Measurements from ENCODE around the gene ZNF343. TPM values are rescaled to one million over a fixed set of nuclear protein-coding genes. Genes with fewer than 3 reads are reported as not detected.

The ZNF343 gene
- total and polyA plus RNA-seq, 2 of the 4 experiments (the other 2 are of a cell fraction), result 7.8 to 26.2 TPM

GRCh38 chr20:2516399-2516798 is 7.7 kb upstream of the ZNF343 start:
- intact Hi-C loops (cut with micrococcal nuclease) (no loop called here), in situ Hi-C loops (cut with MboI; ENCODE audit: low sequenced_read_pairs) (loop anchor here (25.0 kb wide), 1 partner anchor 321 kb away; the partner anchor contains the start of genes PCED1A and VPS16), dilution Hi-C loops (cut with HindIII; ENCODE audit: low sequenced_read_pairs, unreplicated experiment) (no loop called here)
- Histone ChIP-seq H3K9me1 (ENCODE audit: insufficient read depth, low read length) (peaks cover 24% of the 10 kb centered on the region), H3K4me2 (ENCODE audit: low read depth, low read length) (no peak overlapping the region), H3K36me3 (ENCODE audit: control insufficient read depth, insufficient read depth, low read length) (no peaks in the 10 kb centered on the region; the same call in 1 of the 2 replicates), H3K9ac (ENCODE audit: low read depth, low read length) (no peak overlapping the region), H3K4me3 (ENCODE audit: insufficient read depth, low read depth, low read length) (no peak overlapping the region), H3K18ac (ENCODE audit: low read depth, low read length) (no peak overlapping the region), H3K27me3 (ENCODE audit: control insufficient read depth, insufficient read depth, low read length) (no peaks in the 10 kb centered on the region), H4K91ac (ENCODE audit: insufficient read depth, low read depth, low read length) (no peak overlapping the region), H4K5ac (ENCODE audit: low read depth, low read length) (no peak overlapping the region), H2BK15ac (ENCODE audit: low read depth, low read length) (peak overlapping the region; percentile 7; the same call in 1 of the 3 replicates), H3K27ac (ENCODE audit: insufficient read depth, low read length) (no peak overlapping the region), H2AFZ (replicated peaks; ENCODE audit: low read length, poor library complexity) (no peak overlapping the region), H2BK120ac (ENCODE audit: low read depth, low read length) (no peak overlapping the region; the same call in 1 of the 2 replicates), H3K4me1 (ENCODE audit: control insufficient read depth, insufficient read depth, low read length) (peaks cover 6% of the 10 kb centered on the region), H3K79me1 (ENCODE audit: low read depth in 1 of 2, low read length in 2 of 2) (peaks cover 0 to 17% of the 10 kb centered on the region in 2 experiments; a peak in 2 of 4 replicates), H3K4ac (ENCODE audit: low read depth, low read length) (no peak overlapping the region), H3K9me3 (ENCODE audit: control insufficient read depth, insufficient read depth, low read length) (no peaks in the 10 kb centered on the region), H3K23ac (ENCODE audit: low read depth, low read length) (no peak overlapping the region; the same call in 1 of the 2 replicates), H3K14ac (replicated peaks; ENCODE audit: low read depth, low read length) (no peak overlapping the region; the same call in 1 of the 2 replicates), H3K56ac (ENCODE audit: extremely low read depth, insufficient read depth, low read length) (no peak overlapping the region), H2AK9ac (replicated peaks; ENCODE audit: low read depth, low read length, poor library complexity) (no peak overlapping the region), H4K20me1 (ENCODE audit: insufficient read depth, low read length) (no peaks in the 10 kb centered on the region), H4K8ac (ENCODE audit: low read depth in 2 of 2, low read length in 2 of 2) (no peak overlapping the region), H2BK5ac (ENCODE audit: low read depth, low read length, poor library complexity, severe bottlenecking) (no peak overlapping the region), H2AK5ac (ENCODE audit: low read depth, low read length) (peak overlapping the region; percentile 33; the same call in 1 of the 2 replicates), H2BK20ac (ENCODE audit: low read depth, low read length) (0 out of 2 replicates have a peak overlapping the region, but pooled peaks have one; percentile 21)
- ChIA-PET POLR2A (ENCODE audit: unreplicated experiment) (no interaction called here), CTCF (no interaction called here)
- DNase-seq (no peak), ATAC-seq (ENCODE audit: low read depth) (no peak)
- no TSS peak for BruUV-seq (replicated peaks)
- WGBS, 2 experiments (ENCODE audit: extremely low coverage in 2 of 2, insufficient read length in 1 of 2), result 90% methylated on average over 2 of the region's 2 CpGs; no CpG with 5 or more reads in 1 of the 2 experiments
- TF ChIP-seq ELK1 (IDR thresholded peaks at IDR 0.05; ENCODE audit: borderline replicate concordance, low read depth, low read length) (no peak), POLR2A (IDR thresholded peaks at IDR 0.05; ENCODE audit: low read depth, low read length) (no peak), MXI1 (IDR thresholded peaks at IDR 0.05; ENCODE audit: borderline replicate concordance, low read depth, low read length) (no peak), RCOR1 (IDR thresholded peaks at IDR 0.05; ENCODE audit: insufficient replicate concordance, low read length) (no peak), MAFK (IDR thresholded peaks at IDR 0.05; ENCODE audit: low read depth, low read length) (no peak), CTCF (conservative IDR thresholded peaks at IDR 0.05; ENCODE audit: low read depth, low read length) (no peak), CEBPB (IDR thresholded peaks at IDR 0.05; ENCODE audit: low read depth, low read length) (no peak), RFX5 (IDR thresholded peaks at IDR 0.05; ENCODE audit: low read depth, low read length) (no peak), FOS (IDR thresholded peaks at IDR 0.05; ENCODE audit: low read depth, low read length) (no peak), RAD21 (IDR thresholded peaks at IDR 0.05; ENCODE audit: low read length) (no peak), SMC3 (IDR thresholded peaks at IDR 0.05; ENCODE audit: low read depth, low read length) (no peak), MAZ (IDR thresholded peaks at IDR 0.05; ENCODE audit: borderline replicate concordance, low read depth, low read length) (no peak)

Measured in IMR-90 (cell line).